ENCODE measurements around the gene LUC7L. TPM values are rescaled to one million over a fixed set of nuclear protein-coding genes. Genes with fewer than 3 reads are reported as not detected.
"Not testable (repeated sequence)": the region's sequence is repeated elsewhere in the genome, so short reads cannot be mapped to it uniquely, and the experiment has no call there.

LUC7L gene
- polyA plus RNA-seq, 10 donors: 51.7 to 94.1 (median 67.2) TPM

DNA sequence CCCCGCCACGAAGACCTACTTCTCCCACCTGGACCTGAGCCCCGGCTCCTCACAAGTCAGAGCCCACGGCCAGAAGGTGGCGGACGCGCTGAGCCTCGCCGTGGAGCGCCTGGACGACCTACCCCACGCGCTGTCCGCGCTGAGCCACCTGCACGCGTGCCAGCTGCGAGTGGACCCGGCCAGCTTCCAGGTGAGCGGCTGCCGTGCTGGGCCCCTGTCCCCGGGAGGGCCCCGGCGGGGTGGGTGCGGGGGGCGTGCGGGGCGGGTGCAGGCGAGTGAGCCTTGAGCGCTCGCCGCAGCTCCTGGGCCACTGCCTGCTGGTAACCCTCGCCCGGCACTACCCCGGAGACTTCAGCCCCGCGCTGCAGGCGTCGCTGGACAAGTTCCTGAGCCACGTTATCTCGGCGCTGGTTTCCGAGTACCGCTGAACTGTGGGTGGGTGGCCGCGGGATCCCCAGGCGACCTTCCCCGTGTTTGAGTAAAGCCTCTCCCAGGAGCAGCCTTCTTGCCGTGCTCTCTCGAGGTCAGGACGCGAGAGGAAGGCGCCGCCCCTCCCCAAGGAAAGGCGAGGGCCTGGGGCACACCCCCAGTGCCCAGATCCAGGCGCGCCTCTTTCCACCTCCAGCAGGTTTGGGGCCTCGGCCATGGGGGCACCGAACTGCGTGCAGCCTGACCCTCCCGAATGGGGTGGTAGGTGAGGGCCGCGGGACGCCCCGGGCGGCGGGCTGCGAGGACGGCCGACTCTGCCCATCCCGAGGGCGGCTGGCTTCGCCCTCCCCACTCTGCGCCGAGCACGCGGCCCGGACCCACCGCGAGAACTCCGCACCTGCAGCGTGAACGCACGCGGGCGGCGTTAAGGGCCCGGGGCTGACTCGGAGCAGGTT is 48.3 kb downstream of the LUC7L start:
- peak; percentile 31 to 84 (median 72) for DNase-seq

DNA sequence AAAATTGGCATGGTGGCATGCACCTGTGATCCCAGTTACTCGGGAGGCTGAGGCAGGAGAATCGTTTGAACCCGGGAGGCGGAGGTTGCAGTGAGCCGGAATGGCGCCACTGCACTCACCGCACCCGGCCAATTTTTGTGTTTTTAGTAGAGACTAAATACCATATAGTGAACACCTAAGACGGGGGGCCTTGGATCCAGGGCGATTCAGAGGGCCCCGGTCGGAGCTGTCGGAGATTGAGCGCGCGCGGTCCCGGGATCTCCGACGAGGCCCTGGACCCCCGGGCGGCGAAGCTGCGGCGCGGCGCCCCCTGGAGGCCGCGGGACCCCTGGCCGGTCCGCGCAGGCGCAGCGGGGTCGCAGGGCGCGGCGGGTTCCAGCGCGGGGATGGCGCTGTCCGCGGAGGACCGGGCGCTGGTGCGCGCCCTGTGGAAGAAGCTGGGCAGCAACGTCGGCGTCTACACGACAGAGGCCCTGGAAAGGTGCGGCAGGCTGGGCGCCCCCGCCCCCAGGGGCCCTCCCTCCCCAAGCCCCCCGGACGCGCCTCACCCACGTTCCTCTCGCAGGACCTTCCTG is 49.1 kb downstream of the LUC7L start, which contains the start of gene HBQ1:
Gene HBQ1 (plus strand): TSS at position 359 of the 575 bp plus-strand sequence. CDS start 28 bp downstream, at position 387.
- peak in 1 of 3 donors; percentile 58 for DNase-seq

DNA sequence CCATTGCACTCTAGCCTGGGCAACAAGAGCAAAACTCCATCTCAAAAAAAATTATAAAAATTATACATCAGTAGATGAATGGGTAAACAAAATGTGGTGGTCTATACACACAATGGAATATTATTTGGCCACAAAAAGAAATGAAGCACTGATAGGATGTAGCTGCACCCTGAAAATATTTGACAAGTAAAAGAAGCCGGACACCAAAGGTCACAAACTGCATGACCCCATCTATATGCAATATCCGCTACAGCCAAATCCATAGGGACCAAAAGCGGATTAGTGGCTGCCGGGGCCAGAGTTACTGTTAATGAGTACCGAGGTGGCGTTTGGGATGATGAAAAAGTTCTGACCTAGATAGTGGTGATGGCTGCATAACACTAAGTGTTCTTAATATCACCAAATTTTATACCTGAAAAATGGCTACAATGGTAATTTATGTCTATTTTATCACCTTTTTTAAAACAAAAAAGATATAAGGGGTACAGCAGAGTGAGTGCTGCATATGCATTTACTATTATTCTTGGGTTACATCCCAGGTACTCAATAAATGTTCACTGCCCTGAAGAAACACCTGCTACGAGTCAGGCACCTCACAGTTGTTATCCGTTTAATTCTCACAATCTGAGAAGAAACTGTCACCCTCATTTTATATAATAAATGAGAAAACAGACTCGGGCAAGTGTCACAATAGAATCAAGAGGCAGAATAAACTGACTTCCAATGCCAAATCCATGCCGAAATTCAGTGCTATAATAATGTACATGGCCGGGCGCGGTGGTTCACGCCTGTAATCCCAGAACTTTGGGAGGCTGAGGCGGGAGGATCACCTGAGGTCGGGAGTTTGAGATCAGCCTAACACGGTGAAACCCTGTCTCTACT is 49.8 kb downstream of the LUC7L start:
- no peak for DNase-seq

GRCh38 chr16:178668-179015 is 50.6 kb downstream of the LUC7L start:
- no peak for DNase-seq

DNA sequence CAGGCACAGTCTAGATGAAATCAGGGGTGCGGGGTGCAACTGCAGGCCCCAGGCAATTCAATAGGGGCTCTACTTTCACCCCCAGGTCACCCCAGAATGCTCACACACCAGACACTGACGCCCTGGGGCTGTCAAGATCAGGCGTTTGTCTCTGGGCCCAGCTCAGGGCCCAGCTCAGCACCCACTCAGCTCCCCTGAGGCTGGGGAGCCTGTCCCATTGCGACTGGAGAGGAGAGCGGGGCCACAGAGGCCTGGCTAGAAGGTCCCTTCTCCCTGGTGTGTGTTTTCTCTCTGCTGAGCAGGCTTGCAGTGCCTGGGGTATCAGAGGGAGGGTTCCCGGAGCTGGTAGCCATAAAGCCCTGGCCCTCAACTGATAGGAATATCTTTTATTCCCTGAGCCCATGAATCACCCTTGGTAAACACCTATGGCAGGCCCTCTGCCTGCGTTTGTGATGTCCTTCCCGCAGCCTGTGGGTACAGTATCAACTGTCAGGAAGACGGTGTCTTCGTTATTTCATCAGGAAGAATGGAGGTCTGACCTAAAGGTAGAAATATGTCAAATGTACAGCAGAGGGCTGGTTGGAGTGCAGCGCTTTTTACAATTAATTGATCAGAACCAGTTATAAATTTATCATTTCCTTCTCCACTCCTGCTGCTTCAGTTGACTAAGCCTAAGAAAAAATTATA is 51.1 kb downstream of the LUC7L start:
- no peak for DNase-seq

DNA sequence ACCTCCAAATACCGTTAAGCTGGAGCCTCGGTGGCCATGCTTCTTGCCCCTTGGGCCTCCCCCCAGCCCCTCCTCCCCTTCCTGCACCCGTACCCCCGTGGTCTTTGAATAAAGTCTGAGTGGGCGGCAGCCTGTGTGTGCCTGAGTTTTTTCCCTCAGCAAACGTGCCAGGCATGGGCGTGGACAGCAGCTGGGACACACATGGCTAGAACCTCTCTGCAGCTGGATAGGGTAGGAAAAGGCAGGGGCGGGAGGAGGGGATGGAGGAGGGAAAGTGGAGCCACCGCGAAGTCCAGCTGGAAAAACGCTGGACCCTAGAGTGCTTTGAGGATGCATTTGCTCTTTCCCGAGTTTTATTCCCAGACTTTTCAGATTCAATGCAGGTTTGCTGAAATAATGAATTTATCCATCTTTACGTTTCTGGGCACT is 51.8 kb downstream of the LUC7L start:
- peak in 1 of 3 donors; percentile 77 for DNase-seq

DNA sequence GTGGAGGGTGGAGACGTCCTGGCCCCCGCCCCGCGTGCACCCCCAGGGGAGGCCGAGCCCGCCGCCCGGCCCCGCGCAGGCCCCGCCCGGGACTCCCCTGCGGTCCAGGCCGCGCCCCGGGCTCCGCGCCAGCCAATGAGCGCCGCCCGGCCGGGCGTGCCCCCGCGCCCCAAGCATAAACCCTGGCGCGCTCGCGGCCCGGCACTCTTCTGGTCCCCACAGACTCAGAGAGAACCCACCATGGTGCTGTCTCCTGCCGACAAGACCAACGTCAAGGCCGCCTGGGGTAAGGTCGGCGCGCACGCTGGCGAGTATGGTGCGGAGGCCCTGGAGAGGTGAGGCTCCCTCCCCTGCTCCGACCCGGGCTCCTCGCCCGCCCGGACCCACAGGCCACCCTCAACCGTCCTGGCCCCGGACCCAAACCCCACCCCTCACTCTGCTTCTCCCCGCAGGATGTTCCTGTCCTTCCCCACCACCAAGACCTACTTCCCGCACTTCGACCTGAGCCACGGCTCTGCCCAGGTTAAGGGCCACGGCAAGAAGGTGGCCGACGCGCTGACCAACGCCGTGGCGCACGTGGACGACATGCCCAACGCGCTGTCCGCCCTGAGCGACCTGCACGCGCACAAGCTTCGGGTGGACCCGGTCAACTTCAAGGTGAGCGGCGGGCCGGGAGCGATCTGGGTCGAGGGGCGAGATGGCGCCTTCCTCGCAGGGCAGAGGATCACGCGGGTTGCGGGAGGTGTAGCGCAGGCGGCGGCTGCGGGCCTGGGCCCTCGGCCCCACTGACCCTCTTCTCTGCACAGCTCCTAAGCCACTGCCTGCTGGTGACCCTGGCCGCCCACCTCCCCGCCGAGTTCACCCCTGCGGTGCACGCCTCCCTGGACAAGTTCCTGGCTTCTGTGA is 52.5 kb downstream of the LUC7L start, which contains the start of gene HBA1:
Gene HBA1 (plus strand): TSS at position 204 of the 906 bp plus-strand sequence. CDS start 37 bp downstream, at position 241.
- DNase-seq: not testable (repeated sequence)

GRCh38 chr16:176006-176405 is 53.2 kb downstream of the LUC7L start:
- not testable (repeated sequence) for DNase-seq

DNA sequence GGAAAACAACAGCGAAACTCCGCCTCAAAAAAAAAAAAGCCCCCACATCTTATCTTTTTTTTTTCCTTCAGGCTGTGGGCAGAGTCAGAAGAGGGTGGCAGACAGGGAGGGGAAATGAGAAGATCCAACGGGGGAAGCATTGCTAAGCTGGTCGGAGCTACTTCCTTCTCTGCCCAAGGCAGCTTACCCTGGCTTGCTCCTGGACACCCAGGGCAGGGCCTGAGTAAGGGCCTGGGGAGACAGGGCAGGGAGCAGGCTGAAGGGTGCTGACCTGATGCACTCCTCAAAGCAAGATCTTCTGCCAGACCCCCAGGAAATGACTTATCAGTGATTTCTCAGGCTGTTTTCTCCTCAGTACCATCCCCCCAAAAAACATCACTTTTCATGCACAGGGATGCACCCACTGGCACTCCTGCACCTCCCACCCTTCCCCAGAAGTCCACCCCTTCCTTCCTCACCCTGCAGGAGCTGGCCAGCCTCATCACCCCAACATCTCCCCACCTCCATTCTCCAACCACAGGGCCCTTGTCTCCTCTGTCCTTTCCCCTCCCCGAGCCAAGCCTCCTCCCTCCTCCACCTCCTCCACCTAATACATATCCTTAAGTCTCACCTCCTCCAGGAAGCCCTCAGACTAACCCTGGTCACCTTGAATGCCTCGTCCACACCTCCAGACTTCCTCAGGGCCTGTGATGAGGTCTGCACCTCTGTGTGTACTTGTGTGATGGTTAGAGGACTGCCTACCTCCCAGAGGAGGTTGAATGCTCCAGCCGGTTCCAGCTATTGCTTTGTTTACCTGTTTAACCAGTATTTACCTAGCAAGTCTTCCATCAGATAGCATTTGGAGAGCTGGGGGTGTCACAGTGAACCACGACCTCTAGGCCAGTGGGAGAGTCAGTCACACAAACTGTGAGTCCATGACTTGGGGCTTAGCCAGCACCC is 54.0 kb downstream of the LUC7L start:
- no peak for DNase-seq

DNA sequence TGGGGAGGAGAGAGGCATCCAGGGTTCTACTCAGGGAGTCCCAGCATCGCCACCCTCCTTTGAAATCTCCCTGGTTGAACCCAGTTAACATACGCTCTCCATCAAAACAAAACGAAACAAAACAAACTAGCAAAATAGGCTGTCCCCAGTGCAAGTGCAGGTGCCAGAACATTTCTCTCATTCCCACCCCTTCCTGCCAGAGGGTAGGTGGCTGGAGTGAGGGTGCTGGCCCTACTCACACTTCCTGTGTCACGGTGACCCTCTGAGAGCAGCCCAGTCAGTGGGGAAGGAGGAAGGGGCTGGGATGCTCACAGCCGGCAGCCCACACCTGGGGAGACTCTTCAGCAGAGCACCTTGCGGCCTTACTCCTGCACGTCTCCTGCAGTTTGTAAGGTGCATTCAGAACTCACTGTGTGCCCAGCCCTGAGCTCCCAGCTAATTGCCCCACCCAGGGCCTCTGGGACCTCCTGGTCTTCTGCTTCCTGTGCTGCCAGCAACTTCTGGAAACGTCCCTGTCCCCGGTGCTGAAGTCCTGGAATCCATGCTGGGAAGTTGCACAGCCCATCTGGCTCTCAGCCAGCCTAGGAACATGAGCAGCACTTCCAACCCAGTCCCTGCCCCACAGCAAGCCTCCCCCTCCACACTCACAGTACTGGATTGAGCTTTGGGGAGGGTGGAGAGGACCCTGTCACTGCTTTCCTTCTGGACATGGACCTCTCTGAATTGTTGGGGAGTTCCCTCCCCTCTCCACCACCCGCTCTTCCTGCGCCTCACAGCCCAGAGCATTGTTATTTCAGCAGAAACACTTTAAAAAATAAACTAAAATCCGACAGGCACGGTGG is 55.1 kb downstream of the LUC7L start:
- DNase-seq: peak in 1 of 3 donors; percentile 56

DNA sequence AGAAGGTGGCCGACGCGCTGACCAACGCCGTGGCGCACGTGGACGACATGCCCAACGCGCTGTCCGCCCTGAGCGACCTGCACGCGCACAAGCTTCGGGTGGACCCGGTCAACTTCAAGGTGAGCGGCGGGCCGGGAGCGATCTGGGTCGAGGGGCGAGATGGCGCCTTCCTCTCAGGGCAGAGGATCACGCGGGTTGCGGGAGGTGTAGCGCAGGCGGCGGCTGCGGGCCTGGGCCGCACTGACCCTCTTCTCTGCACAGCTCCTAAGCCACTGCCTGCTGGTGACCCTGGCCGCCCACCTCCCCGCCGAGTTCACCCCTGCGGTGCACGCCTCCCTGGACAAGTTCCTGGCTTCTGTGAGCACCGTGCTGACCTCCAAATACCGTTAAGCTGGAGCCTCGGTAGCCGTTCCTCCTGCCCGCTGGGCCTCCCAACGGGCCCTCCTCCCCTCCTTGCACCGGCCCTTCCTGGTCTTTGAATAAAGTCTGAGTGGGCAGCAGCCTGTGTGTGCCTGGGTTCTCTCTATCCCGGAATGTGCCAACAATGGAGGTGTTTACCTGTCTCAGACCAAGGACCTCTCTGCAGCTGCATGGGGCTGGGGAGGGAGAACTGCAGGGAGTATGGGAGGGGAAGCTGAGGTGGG is 55.9 kb downstream of the LUC7L start:
- DNase-seq: not testable (repeated sequence)

DNA sequence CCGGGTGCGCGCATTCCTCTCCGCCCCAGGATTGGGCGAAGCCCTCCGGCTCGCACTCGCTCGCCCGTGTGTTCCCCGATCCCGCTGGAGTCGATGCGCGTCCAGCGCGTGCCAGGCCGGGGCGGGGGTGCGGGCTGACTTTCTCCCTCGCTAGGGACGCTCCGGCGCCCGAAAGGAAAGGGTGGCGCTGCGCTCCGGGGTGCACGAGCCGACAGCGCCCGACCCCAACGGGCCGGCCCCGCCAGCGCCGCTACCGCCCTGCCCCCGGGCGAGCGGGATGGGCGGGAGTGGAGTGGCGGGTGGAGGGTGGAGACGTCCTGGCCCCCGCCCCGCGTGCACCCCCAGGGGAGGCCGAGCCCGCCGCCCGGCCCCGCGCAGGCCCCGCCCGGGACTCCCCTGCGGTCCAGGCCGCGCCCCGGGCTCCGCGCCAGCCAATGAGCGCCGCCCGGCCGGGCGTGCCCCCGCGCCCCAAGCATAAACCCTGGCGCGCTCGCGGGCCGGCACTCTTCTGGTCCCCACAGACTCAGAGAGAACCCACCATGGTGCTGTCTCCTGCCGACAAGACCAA is 56.8 kb downstream of the LUC7L start, which contains the start of gene HBA2:
Gene HBA2 (plus strand): TSS at position 503 of the 568 bp plus-strand sequence. CDS start 37 bp downstream, at position 540.
- not testable (repeated sequence) for DNase-seq

DNA sequence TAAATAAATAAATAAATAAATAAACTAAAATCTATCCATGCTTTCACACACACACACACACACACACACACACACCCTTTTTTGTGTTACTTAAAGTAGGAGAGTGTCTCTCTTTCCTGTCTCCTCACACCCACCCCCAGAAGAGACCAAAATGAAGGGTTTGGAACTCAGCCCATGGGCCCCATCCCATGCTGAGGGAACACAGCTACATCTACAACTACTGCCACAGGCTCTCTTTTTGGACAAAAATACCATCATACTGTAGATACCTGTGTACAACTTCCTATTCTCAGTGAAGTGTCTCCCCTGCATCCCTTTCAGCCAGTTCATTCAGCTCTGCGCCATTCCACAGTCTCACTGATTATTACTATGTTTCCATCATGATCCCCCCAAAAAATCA is 58.5 kb downstream of the LUC7L start:
- no peak for DNase-seq

- peak in 1 of 3 donors; percentile 45 for DNase-seq
These were observed 59.2 kb downstream of the LUC7L start for GRCh38 chr16:170088-170507.

GRCh38 chr16:169014-169413 is 60.2 kb downstream of the LUC7L start:
- DNase-seq: no peak

GRCh38 chr16:168424-168823 is 60.8 kb downstream of the LUC7L start:
- DNase-seq: no peak

GRCh38 chr16:167122-167690 is 62.0 kb downstream of the LUC7L start:
- DNase-seq: no peak
